Inflammatory macrophage (primary cell): ENCODE results near the gene TAF9B.
A peak's percentile ranks its signal among the peaks of the same experiment; 100 is the strongest.
"Not testable (repeated sequence)": the region's sequence is repeated elsewhere in the genome, so short reads cannot be mapped to it uniquely, and the experiment has no call there.

ENCODE experiments used
- DNase-seq, 2 donors: peaks; one replicate each; pipeline ENCODE4 v3.0.0-alpha.2; 2020 to 2022

The TAF9B gene

GRCh38 chrX:78116365-78116764 lies 23.1 kb downstream of the TAF9B start:
- no peak for DNase-seq

- no peak for DNase-seq
Measured at GRCh38 chrX:78111140-78111931, 28.1 kb downstream of the TAF9B start.

DNA sequence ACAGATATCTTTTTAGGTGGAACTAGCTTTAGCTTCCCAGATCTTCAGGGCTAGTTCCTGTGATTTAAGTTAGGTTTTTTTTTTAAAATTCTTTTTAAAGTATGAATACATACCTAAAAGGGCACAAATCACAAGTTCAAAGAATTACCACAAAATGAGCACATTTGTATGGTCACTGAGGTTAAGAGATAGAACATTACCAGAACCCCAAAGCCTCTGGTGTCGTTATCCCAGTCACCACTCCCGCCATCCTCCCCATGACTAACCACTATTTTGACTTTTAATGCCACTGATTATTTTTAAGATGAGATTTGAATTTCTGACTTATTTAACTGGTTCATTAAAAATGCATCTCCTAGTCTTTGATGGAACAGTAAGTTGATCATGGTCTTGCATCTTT lies 30.0 kb downstream of the TAF9B start:
- no peak for DNase-seq

DNA sequence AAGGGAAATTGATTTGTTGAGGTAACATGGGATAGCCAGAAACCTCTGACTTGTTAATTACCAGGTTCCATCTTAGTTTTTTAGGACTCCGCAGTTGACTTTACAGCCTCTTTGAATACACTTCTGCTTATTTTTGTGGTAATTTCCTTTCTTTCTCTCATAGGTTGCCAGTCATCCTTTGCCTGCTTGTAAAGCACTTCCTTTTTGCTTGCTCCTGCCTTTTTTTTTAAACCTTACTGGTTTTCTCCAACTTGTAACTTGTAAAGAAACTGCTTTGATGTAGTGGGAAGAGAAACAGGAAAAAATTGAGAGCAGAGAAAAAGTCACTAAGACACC lies 32.8 kb downstream of the TAF9B start:
- DNase-seq, result peak in 1 of 2 donors; percentile 29

- peak; percentile 20 to 24 for DNase-seq
Measured at GRCh38 chrX:78105944-78106650, 33.4 kb downstream of the TAF9B start.

GRCh38 chrX:78104447-78105176 lies 34.8 kb downstream of the TAF9B start:
- DNase-seq, result peak; percentile 78 to 79

DNA sequence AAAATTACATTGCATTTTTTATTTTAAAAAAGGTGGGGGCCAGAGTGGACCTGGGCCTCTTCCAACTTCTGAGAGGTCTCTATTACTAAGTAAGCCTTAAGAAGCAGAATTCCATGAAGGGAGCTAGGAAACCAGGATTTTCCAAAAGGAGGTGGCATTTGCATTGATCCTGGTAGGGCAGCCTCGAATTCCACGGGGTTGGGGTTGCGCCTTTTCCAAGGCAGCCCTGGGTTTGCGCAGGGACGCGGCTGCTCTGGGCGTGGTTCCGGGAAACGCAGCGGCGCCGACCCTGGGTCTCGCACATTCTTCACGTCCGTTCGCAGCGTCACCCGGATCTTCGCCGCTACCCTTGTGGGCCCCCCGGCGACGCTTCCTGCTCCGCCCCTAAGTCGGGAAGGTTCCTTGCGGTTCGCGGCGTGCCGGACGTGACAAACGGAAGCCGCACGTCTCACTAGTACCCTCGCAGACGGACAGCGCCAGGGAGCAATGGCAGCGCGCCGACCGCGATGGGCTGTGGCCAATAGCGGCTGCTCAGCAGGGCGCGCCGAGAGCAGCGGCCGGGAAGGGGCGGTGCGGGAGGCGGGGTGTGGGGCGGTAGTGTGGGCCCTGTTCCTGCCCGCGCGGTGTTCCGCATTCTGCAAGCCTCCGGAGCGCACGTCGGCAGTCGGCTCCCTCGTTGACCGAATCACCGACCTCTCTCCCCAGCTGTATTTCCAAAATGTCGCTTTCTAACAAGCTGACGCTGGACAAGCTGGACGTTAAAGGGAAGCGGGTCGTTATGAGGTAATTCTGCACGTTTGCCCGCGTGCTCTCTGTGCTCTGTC lies 35.6 kb downstream of the TAF9B start, which contains the start of gene PGK1:
Gene PGK1 (plus strand): TSS at position 626 of the 824 bp plus-strand sequence. CDS start 93 bp downstream, at position 719.
- peak; percentile 95 for DNase-seq

DNA sequence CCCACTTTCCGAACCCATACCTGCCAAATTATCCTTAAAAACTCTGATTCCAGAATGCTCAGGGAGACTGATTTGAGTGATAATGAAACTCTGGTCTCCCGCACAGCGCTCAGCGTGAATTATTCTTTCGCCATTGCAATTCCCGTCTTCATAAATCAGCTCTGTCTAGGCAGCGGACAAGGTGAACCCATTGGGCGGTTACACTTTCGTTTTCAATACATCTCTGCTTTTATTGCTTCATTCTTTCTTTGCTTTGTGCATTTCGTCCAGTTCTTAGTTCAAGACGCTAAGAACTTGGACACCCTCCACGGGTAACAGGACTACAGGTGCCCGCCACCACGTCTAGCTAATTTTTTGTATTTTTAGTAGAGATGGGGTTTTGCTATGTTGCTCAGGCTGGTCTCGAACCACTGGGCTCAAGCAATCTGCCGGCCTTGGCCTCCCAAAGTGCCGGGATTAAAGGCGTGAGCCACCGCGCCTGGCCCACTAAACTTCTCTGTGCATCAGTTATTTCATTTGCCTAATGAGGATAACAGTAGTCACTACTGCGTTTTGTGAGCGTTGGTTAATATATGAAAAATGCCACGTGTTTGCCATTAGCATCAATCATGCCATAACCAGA lies 36.3 kb downstream of the TAF9B start:
- DNase-seq, result no peak

GRCh38 chrX:78102091-78102490 lies 37.4 kb downstream of the TAF9B start:
- DNase-seq, result no peak

DNA sequence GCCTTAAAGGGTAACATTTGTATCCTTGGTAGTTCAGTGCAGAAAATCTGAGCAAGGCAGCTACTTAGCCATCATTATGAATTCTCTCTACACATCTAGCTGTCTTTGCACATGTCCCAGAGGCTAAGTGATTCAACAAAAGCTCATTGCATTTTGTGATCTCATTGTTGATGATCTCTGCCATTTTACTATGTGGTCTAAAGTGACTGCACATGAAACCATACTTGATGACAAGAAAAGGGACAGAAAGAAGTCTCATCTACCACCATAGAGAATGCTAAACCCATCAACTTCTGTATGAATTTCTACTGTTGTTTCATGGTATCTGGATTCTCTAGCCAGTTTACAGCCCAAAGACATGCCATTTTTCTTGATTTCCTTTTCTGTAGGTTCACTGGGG lies 41.3 kb downstream of the TAF9B start:
- DNase-seq, result no peak

- DNase-seq, result no peak
Measured at GRCh38 chrX:78092296-78092695, 47.2 kb downstream of the TAF9B start.

DNA sequence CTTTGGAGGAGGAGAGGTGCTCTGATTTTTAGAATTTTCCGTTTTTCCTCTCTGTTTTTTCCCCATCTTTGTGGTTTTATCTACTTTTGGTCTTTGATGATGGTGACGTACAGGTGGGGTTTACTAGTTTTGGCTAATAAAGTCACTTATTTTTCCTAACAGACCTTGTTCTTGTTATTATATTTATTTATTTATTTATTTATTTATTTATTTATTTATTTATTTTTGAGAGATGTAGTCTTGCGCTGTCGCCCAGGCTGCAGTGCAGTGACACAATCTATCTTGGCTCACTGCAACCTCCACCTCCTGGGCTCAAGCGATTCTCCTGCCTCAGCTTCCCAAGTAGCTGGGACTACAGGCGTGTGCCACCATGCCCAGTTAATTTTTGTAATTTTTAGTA lies 58.0 kb downstream of the TAF9B start:
- not testable (repeated sequence) for DNase-seq
